IMR-90 (cell line): Measurements from ENCODE around the gene KBTBD8. TPM values are rescaled to one million over a fixed set of nuclear protein-coding genes. Genes with fewer than 3 reads are reported as not detected.

Source experiments
- ATAC-seq: fragments of 200-7000 bp; cut with Tn5 transposase; 2 replicates; pipeline ENCODE4 v1.9.1; 2020; ENCODE audit warnings: low read depth, mild to moderate bottlenecking, moderate library complexity
- BruUV-seq: library from RNA; stranded (reverse); fragments of 400-500 nt; replicated peaks from 2 replicates; lab custom pipeline; 2021; lab: Mats Ljungman, UMichigan
- CTCF ChIA-PET: fragments of 300-600 bp; formaldehyde crosslinking; extraction: SDS; loops from one replicate; lab custom pipeline; 2021; ENCODE audit warnings: antibody characterized with exemption; lab: Yijun Ruan, JAX
- POLR2A ChIA-PET: fragments of 300-600 bp; sonication (Branson Sonifier 250); formaldehyde crosslinking; loops from one replicate; lab custom pipeline; 2022; ENCODE audit warnings: antibody characterized with exemption; ENCODE audit not compliant: unreplicated experiment; lab: Charles Lee
- DNase-seq: peaks from one replicate; pipeline ENCODE4 v3.0.0; 2013
- H2AFZ ChIP-seq: replicated peaks from 2 replicates; pipeline ENCODE3; 2013; ENCODE audit warnings: low read length, mild to moderate bottlenecking; ENCODE audit not compliant: poor library complexity
- H2AK5ac ChIP-seq: 2 replicates; pipeline ENCODE4 v1.6.1; 2013; ENCODE audit warnings: low read depth, low read length, inconsistent platforms
- H2AK9ac ChIP-seq: replicated peaks from 2 replicates; pipeline ENCODE3; 2013; ENCODE audit warnings: mild to moderate bottlenecking, low read depth, low read length, moderate library complexity; ENCODE audit not compliant: poor library complexity
- H2BK120ac ChIP-seq: 2 replicates; pipeline ENCODE4 v1.6.1; 2013; ENCODE audit warnings: low read depth, low read length, inconsistent platforms
- H2BK15ac ChIP-seq: 3 replicates; pipeline ENCODE4 v1.6.1; 2013; ENCODE audit warnings: low read depth, low read length, inconsistent platforms
- H2BK20ac ChIP-seq: 2 replicates; pipeline ENCODE4 v1.6.1; 2013; ENCODE audit warnings: low read depth, mild to moderate bottlenecking, inconsistent platforms, low read length, moderate library complexity
- H2BK5ac ChIP-seq: 2 replicates; pipeline ENCODE4 v1.6.1; 2013; ENCODE audit warnings: mild to moderate bottlenecking, low read depth, low read length, inconsistent platforms; ENCODE audit not compliant: poor library complexity, severe bottlenecking
- H3K14ac ChIP-seq: replicated peaks from 2 replicates; pipeline ENCODE4 v1.6.1; 2013; ENCODE audit warnings: low read depth, low read length, inconsistent platforms
- H3K18ac ChIP-seq: 2 replicates; pipeline ENCODE4 v1.6.1; 2013; ENCODE audit warnings: low read depth, low read length, control low read depth
- H3K23ac ChIP-seq: 2 replicates; pipeline ENCODE4 v1.6.1; 2013; ENCODE audit warnings: low read depth, low read length, inconsistent platforms
- H3K27ac ChIP-seq: 2 replicates; pipeline ENCODE4 v1.5.1; 2013; ENCODE audit warnings: mild to moderate bottlenecking, control low read depth, low read length; ENCODE audit not compliant: insufficient read depth
- H3K27me3 ChIP-seq: 2 replicates; pipeline ENCODE4 v1.6.1; 2013; ENCODE audit warnings: low read length; ENCODE audit not compliant: control insufficient read depth, insufficient read depth
- H3K36me3 ChIP-seq: 2 replicates; pipeline ENCODE4 v1.6.1; 2013; ENCODE audit warnings: low read length, mixed read lengths; ENCODE audit not compliant: control insufficient read depth, insufficient read depth
- H3K4ac ChIP-seq: 2 replicates; pipeline ENCODE4 v1.6.1; 2013; ENCODE audit warnings: low read depth, low read length, inconsistent platforms
- H3K4me1 ChIP-seq: 2 replicates; pipeline ENCODE4 v1.6.1; 2013; ENCODE audit warnings: low read length, mixed read lengths; ENCODE audit not compliant: control insufficient read depth, insufficient read depth
- H3K4me2 ChIP-seq: 2 replicates; pipeline ENCODE4 v1.6.1; 2013; ENCODE audit warnings: low read depth, mild to moderate bottlenecking, control low read depth, low read length, moderate library complexity
- H3K4me3 ChIP-seq: 2 replicates; pipeline ENCODE4 v1.5.1; 2013; ENCODE audit warnings: low read depth, mild to moderate bottlenecking, control low read depth, low read length, moderate library complexity; ENCODE audit not compliant: insufficient read depth
- H3K56ac ChIP-seq: 2 replicates; pipeline ENCODE4 v1.6.1; 2013; ENCODE audit warnings: low read length, inconsistent platforms; ENCODE audit not compliant: insufficient read depth; ENCODE audit errors: extremely low read depth
- H3K79me1 ChIP-seq, 2 experiments: 2 replicates each; pipeline ENCODE4 v1.6.1; 2013; ENCODE audit warnings: low read length in 2 of 2, inconsistent platforms in 1 of 2, low read depth in 1 of 2
- H3K9ac ChIP-seq: 2 replicates; pipeline ENCODE4 v1.6.1; 2013; ENCODE audit warnings: low read depth, low read length, control low read depth
- H3K9me1 ChIP-seq: 2 replicates; pipeline ENCODE4 v1.6.1; 2013; ENCODE audit warnings: low read length, inconsistent platforms; ENCODE audit not compliant: insufficient read depth
- H3K9me3 ChIP-seq: 2 replicates; pipeline ENCODE4 v1.6.1; 2013; ENCODE audit warnings: low read length; ENCODE audit not compliant: control insufficient read depth, insufficient read depth
- H4K20me1 ChIP-seq: 2 replicates; pipeline ENCODE4 v1.6.1; 2013; ENCODE audit warnings: low read length, inconsistent platforms; ENCODE audit not compliant: insufficient read depth
- H4K5ac ChIP-seq: 2 replicates; pipeline ENCODE4 v1.6.1; 2013; ENCODE audit warnings: mild to moderate bottlenecking, low read depth, low read length, control low read depth
- H4K8ac ChIP-seq, 2 experiments: 2 replicates each; pipeline ENCODE4 v1.6.1; 2013; ENCODE audit warnings: low read depth in 2 of 2, low read length in 2 of 2, control low read depth in 1 of 2, inconsistent platforms in 1 of 2
- H4K91ac ChIP-seq: 2 replicates; pipeline ENCODE4 v1.6.1; 2013; ENCODE audit warnings: low read depth, low read length, inconsistent platforms; ENCODE audit not compliant: insufficient read depth
- CHD1 ChIP-seq: IDR thresholded peaks from 2 replicates; pipeline ENCODE4 v1.6.1; 2012; ENCODE audit warnings: low read depth, low read length, improper control_type of control experiment
- FOS ChIP-seq: fragments of 150-350 bp; IDR thresholded peaks from 2 replicates; pipeline ENCODE4 v1.6.1; 2016; ENCODE audit warnings: low read depth, low read length
- MAFK ChIP-seq: IDR thresholded peaks from 2 replicates; pipeline ENCODE4 v1.6.1; 2012; ENCODE audit warnings: low read depth, low read length, improper control_type of control experiment
- MAZ ChIP-seq: IDR thresholded peaks from 2 replicates; pipeline ENCODE4 v1.6.1; 2012; ENCODE audit warnings: low read depth, mild to moderate bottlenecking, low read length, improper control_type of control experiment, moderate library complexity, borderline replicate concordance
- MXI1 ChIP-seq: IDR thresholded peaks from 2 replicates; pipeline ENCODE4 v1.6.1; 2012; ENCODE audit warnings: low read depth, mild to moderate bottlenecking, low read length, moderate library complexity, borderline replicate concordance
- POLR2A ChIP-seq: IDR thresholded peaks from 2 replicates; pipeline ENCODE4 v1.6.1; 2012; ENCODE audit warnings: mild to moderate bottlenecking, low read depth, low read length
- RAD21 ChIP-seq: IDR thresholded peaks from 2 replicates; pipeline ENCODE4 v1.6.1; 2012; ENCODE audit warnings: low read length, improper control_type of control experiment
- RCOR1 ChIP-seq: IDR thresholded peaks from 2 replicates; pipeline ENCODE4 v1.6.1; 2012; ENCODE audit warnings: mild to moderate bottlenecking, low read length, improper control_type of control experiment; ENCODE audit not compliant: insufficient replicate concordance
- RFX5 ChIP-seq: IDR thresholded peaks from 2 replicates; pipeline ENCODE4 v1.8.0; 2012; ENCODE audit warnings: low read depth, mild to moderate bottlenecking, low read length, moderate library complexity
- SMC3 ChIP-seq: fragments of 150-350 bp; IDR thresholded peaks from 2 replicates; pipeline ENCODE4 v1.6.1; 2016; ENCODE audit warnings: low read depth, mild to moderate bottlenecking, antibody characterized with exemption, low read length, moderate library complexity
- WGBS, 2 experiments: methylation state at CpG; one replicate each; pipeline versions ENCODE4 v1.1.5 to v1.1.7; 2013; ENCODE audit warnings: missing lambda C conversion rate in 2 of 2; ENCODE audit not compliant: insufficient read length in 1 of 2; ENCODE audit errors: extremely low coverage in 2 of 2; 5-methylcytosine and 5-hydroxymethylcytosine counted together
- dilution Hi-C: fragments of 300-500 bp; cut with HindIII; formaldehyde crosslinking; loops from one replicate; pipeline ENCODE4 v1.14.3; 2018; ENCODE audit warnings: low sequenced_read_pairs; ENCODE audit not compliant: unreplicated experiment
- in situ Hi-C: fragments of 300-500 bp; cut with MboI; formaldehyde crosslinking; loops from 3 replicates; pipeline ENCODE4 v1.14.3; 2019; ENCODE audit warnings: low sequenced_read_pairs, inconsistent platforms, mixed read lengths
- intact Hi-C: fragments of 100-400 bp; cut with micrococcal nuclease; formaldehyde crosslinking; loops from 2 replicates; pipeline ENCODE4 v1.10.0; 2022
- polyA plus RNA-seq, 3 experiments: library from polyadenylated mRNA; depleted of rRNA; stranded (reverse); fragments of >200 nt; gene quantifications; 2 replicates each; pipeline ENCODE4 v1.2.3, GENCODE V29; 2012; ENCODE audit warnings: low replicate concordance in 1 of 3
- total RNA-seq: library from RNA; depleted of rRNA; stranded (reverse); fragments of >200 nt; gene quantifications from 2 replicates; pipeline ENCODE4 v1.2.3, GENCODE V29; 2012
- TF ChIP-seq, protein P1 (sequence below): conservative IDR thresholded peaks from 2 replicates; pipeline ENCODE4 v1.5.1; 2012; ENCODE audit warnings: mild to moderate bottlenecking, low read depth, low read length, improper control_type of control experiment
- TF ChIP-seq, protein P2 (sequence below): fragments of 150-350 bp; IDR thresholded peaks from 2 replicates; pipeline ENCODE4 v1.6.1; 2016; ENCODE audit warnings: low read depth, mild to moderate bottlenecking, low read length, moderate library complexity, borderline replicate concordance
- TF ChIP-seq, protein P3 (sequence below): fragments of 150-350 bp; IDR thresholded peaks from 2 replicates; pipeline ENCODE4 v1.6.1; 2017; ENCODE audit warnings: mild to moderate bottlenecking, antibody characterized with exemption, low read length, low read depth

KBTBD8 gene
- total and polyA plus RNA-seq, 2 of the 4 experiments (the other 2 are of a cell fraction) = 1.5 to 8.6 TPM

DNA sequence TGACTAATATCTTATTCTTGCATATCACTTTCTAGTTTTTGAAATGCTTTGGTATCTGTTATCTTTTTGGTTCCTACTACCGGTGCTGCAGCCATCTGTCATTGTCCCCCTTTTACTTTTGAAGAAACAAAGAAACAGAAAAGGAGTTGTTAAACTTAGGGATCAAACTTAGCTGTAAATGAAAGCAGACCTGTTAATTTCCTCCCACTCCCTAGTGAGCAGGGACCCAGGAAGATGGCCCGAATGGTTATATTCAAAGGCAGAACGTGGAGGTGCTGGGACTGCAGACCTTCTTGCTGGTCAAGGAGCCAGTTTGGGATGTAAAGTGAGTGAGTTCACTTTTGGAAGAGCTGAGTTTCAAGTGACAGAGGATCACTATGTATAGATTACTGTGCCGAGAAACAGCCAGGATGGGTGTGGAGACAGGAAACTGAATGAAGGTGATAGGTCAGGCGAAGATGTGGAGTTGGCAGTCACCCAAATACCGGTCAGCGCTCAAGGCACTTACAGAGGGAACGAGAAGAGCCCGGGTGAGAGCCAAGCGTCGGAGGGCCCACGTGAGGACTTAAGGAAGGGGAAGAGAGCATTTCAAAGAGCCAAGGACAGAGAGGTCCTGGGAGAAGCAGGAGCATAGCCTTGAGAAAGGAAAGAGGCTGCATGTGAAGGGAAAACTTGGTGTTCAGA is 20.1 kb downstream of the KBTBD8 start:
- H3K23ac ChIP-seq = no peak overlapping the region
- dilution Hi-C loops = no loop called here
- peak overlapping the region in 1 of 2 experiments; percentile 63; a peak in 1 of 4 replicates for H4K8ac ChIP-seq
- H3K56ac ChIP-seq = no peak overlapping the region
- intact Hi-C loops = no loop called here
- ATAC-seq (peak; percentile 44), DNase-seq (no peak)
- H3K4me3 ChIP-seq = no peak overlapping the region
- no peaks in the 10 kb centered on the region for H3K9me3 ChIP-seq
- no peak overlapping the region for H3K4ac ChIP-seq
- H4K91ac ChIP-seq = no peak overlapping the region
- no peaks in the 10 kb centered on the region for H3K36me3 ChIP-seq
- 0 out of 2 replicates have a peak overlapping the region, but pooled peaks have one; percentile 4 for H2BK120ac ChIP-seq
- H4K5ac ChIP-seq = no peak overlapping the region
- no peaks in the 10 kb centered on the region for H3K79me1 ChIP-seq
- ChIA-PET CTCF (interaction anchor here (0.6 kb wide), 2 partner anchors 9 to 12 kb away, joined by 3 read pairs; no protein-coding TSS in a partner anchor), POLR2A (no interaction called here)
- H3K9ac ChIP-seq = no peak overlapping the region
- H3K14ac ChIP-seq = no peak overlapping the region
- peak overlapping the region; percentile 66 for H2AFZ ChIP-seq
- no peak overlapping the region for H3K27ac ChIP-seq
- no peak overlapping the region for H3K18ac ChIP-seq
- H2BK20ac ChIP-seq = no peak overlapping the region
- 4% methylated on average over 10 of the region's 12 CpGs; no CpG with 5 or more reads in 1 of the 2 experiments for WGBS, 2 experiments
- BruUV-seq = no TSS peak
- H3K9me1 ChIP-seq = no peaks in the 10 kb centered on the region
- no peak overlapping the region for H3K4me2 ChIP-seq
- H2BK15ac ChIP-seq = no peak overlapping the region
- H2AK5ac ChIP-seq = no peak overlapping the region
- H2AK9ac ChIP-seq = no peak overlapping the region
- no peaks in the 10 kb centered on the region for H3K27me3 ChIP-seq
- no peak overlapping the region for H2BK5ac ChIP-seq
- TF ChIP-seq, protein P1, sequence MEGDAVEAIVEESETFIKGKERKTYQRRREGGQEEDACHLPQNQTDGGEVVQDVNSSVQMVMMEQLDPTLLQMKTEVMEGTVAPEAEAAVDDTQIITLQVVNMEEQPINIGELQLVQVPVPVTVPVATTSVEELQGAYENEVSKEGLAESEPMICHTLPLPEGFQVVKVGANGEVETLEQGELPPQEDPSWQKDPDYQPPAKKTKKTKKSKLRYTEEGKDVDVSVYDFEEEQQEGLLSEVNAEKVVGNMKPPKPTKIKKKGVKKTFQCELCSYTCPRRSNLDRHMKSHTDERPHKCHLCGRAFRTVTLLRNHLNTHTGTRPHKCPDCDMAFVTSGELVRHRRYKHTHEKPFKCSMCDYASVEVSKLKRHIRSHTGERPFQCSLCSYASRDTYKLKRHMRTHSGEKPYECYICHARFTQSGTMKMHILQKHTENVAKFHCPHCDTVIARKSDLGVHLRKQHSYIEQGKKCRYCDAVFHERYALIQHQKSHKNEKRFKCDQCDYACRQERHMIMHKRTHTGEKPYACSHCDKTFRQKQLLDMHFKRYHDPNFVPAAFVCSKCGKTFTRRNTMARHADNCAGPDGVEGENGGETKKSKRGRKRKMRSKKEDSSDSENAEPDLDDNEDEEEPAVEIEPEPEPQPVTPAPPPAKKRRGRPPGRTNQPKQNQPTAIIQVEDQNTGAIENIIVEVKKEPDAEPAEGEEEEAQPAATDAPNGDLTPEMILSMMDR = no peak
- TF ChIP-seq RAD21 (no peak), RFX5 (no peak), FOS (no peak), CHD1 (no peak), MAFK (no peak), MAZ (no peak), MXI1 (no peak), RCOR1 (no peak), POLR2A (no peak), SMC3 (no peak)
- TF ChIP-seq, protein P2, sequence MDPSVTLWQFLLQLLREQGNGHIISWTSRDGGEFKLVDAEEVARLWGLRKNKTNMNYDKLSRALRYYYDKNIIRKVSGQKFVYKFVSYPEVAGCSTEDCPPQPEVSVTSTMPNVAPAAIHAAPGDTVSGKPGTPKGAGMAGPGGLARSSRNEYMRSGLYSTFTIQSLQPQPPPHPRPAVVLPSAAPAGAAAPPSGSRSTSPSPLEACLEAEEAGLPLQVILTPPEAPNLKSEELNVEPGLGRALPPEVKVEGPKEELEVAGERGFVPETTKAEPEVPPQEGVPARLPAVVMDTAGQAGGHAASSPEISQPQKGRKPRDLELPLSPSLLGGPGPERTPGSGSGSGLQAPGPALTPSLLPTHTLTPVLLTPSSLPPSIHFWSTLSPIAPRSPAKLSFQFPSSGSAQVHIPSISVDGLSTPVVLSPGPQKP = no peak
- TF ChIP-seq, protein P3, sequence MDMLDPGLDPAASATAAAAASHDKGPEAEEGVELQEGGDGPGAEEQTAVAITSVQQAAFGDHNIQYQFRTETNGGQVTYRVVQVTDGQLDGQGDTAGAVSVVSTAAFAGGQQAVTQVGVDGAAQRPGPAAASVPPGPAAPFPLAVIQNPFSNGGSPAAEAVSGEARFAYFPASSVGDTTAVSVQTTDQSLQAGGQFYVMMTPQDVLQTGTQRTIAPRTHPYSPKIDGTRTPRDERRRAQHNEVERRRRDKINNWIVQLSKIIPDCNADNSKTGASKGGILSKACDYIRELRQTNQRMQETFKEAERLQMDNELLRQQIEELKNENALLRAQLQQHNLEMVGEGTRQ = no peak
- H4K20me1 ChIP-seq = no peaks in the 10 kb centered on the region
- H3K4me1 ChIP-seq = peaks cover 7% of the 10 kb centered on the region; the same call in 1 of the 2 replicates
- in situ Hi-C loops = no loop called here
